HG03442 (cell line): Measurements from ENCODE around the gene NKAPL.

Experiments
- ATAC-seq: cut with Tn5 transposase; IDR thresholded peaks from one replicate; pipeline ENCODE4 v1.9.1; 2021; ENCODE audit warnings: mild to moderate bottlenecking, moderate library complexity; ENCODE audit not compliant: unreplicated experiment

The NKAPL gene

DNA sequence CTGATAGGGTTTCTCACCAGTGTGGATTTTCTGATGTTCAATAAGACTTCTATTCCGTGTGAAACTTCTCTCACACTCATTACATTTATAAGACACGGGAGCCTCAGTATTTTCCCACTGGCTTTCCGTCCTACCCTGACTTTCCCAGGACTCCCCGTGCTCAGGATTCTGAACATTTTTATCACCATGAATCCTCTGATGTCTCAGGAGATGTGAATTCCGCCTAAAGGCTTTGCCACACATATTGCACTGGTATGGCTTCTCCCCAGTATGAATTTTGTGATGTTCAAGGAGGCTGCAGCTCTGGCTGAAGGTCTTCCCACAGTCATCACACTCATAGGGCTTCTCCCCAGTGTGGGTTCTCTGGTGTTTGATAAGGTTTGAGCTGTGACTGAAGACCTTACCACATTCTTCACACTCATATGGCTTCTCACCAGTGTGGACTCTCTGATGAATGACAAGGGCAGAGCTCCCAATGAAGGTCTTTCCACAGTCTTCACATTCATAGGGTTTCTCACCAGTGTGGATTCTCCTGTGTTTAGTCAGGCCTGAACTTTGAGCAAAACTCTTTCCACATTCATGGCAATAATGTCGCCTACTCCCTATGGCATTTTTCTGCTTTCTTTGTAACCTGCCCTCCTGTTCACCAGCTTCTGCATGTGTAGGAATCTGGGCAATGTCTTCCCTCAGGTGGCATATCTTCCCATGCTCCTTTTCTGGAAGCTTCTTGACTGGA is 13.7 kb upstream of the NKAPL start:
- no peak for ATAC-seq

DNA sequence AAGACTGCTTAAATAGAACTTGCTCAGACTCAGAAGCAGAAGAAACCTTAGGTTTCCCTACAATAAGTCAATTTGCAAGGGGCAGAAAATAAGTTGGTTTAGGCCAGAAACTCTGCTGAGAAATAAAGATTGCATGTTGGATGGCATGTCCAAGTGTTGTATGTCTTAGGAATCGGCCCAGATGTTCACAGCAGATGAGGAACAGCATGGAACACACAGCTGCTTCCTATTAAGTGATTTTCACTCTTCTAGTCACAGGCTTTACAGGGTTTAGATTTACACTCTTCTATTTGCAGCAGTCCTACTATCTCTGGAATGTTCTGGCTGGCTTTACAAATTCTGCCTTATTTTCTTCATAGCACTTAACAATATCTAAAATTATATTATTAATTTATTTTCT is 10.2 kb upstream of the NKAPL start:
- ATAC-seq, result no peak

DNA sequence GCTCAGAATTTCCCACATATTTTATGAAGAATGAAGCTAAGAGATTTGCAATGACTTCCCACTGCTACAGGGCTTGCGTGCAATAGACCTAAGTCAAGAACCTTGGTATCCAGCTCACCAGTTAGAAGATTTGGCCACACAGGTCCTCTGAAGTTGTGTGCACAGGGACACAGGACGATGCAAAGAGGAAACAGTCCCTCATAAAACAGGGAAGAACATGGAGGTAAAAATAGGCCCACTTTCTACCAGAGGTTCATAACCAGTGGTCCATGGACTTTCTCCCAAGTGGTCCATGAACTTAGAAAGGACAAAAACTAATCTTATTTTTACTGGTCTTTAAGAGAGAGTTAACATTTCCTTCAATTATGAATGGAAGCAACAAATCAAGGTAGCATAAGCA is 8.3 kb upstream of the NKAPL start:
- no peak for ATAC-seq

DNA sequence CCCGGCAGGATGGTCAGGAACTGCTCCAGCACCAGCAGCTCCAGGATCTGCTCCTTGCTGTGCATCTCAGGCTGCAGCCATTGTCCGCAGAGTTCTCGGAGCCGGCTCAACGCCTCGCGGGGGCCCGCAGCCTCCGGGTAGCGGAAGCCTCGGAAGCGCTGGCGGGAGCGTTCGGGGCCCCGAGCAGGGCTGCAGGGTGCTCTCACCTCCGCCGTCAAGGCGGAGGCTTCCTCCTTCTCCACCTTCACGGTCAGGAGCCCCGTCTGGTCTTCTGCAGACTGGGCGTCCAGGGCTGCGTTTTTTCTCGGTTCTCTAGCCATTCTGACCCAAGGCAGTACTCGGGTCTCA is 7.5 kb upstream of the NKAPL start:
- ATAC-seq, result peak; percentile 33

DNA sequence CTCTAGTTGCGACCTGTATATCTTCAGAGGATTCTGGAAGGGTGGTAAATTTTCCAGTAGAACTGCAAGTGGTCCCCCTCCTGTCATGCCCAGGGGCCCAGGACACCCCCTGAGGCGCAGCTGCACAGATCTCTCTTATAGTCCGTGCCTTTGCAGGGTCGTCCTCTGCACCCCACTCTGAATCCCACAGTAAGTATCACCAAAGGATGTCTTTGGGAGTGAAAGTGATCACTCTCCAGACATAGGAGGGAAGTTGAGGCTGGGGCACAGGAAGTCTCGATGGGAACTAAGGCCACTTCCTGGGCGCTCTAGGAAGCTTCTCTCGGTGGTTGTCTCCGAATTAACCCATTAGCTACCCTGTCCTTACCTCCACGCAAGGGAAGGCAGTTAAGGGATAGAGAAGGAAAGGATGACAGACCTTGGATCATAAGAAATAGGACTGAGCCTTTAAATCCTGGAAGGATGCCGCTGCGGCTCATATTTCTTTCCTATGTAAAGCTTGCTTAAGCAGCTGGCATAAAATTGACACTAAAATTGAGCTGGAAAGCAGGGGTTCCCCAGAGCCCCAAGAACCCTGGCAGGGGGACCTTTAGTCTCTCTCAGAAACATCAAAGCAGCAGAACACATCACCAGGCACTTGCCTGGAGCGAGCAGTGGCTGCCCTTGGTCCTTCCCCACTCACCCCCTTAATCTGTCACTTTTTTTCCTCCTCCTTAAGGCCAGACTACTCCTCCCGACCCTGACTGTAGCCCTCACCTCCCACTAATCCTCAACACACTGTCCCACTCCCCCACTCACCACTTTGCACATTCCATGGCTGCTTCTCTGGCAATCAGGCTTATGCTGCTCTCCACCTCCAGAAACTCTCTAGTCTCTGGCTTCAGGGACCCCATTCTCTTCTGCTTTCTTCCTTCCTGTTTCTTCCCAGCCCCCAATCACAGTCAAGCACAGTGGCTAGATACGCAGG is 6.8 kb upstream of the NKAPL start, which contains the start of gene ZKSCAN4:
Gene ZKSCAN4, minus strand, starts transcription at position 261 of the 967 bp plus-strand sequence. CDS start 289 bp downstream, outside the sequence.
- peak; percentile 62 for ATAC-seq

DNA sequence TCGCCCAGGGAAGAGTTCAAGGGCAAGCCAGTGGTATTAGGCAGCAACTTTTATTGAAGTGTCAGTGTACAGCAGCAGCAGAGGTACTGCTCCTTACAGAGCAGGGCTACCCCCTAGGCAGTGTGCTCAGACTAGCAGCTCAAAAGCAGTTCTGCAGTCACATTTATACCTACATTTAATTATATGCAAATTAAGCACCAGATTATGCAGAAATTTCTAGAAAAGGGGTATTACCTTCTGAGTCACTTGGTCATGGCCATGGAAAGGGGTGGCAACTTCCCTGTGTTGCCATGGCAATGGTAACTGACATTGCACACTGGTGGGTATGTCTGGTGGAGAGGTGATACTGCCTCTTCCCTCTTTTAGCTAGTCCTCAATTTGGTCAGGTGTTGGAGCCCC is 5.0 kb upstream of the NKAPL start:
- ATAC-seq, result no peak

DNA sequence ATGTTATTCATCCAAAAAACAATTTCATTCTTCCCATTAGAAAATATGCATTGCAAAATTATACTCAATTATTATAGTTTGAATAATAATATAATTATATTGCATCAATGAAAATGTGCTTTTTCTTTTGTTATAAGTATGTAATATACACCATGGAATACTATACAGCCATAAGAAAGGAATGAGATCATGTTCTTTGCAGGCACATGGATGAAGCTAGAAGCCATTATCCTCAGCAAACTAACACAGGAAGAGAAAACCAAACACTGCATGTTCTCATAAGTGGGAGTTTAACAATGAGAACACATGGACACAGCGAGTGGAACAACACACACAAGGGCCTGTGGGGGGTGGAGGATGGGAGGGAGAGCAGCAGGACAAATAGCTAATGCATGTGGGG is 2.1 kb upstream of the NKAPL start:
- ATAC-seq, result no peak

DNA sequence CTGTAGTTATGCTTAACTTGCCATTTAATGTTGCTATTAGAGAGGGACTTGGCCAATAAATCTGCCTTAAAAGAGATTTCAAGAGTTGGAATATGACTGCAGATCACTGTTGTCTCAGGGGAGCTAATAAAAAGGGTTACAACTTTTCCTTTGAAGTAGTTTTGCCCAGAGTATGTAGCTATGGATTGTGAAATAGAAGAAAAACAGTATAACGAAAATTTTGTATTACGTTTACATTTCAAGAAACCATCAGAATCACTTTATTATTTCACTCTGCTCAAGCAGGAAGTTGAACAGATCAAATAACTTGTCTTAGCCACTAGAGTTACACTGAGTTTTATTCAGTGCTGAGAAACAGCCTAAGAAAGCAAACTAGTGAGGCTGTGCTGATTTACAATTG is 4.8 kb downstream of the NKAPL start:
- ATAC-seq, result no peak

DNA sequence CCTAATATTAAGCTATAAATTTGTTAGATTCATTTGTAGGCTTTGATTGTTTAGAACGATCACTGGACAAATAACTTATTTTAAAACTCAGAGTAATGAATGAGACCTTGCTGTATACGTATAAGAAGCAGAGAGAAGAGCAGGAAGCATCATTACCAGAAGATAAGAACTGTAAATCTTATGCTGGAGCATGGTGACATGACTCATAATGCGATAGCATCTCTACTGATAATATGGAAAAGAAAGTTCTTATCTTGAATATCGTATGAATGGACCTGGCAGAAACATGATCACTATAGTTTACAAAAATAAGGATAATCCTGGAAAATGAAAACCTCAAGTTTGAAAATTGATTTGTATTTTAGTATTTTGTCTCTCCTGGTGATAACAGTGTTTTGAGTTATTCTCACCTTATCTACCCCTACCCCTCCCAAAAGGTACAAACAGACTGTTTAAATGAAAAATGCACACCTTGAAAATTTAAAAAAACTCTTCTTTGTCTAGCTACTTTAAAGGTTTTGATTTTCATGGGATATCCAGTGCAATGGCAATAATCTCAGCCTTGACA is 5.8 kb downstream of the NKAPL start:
- ATAC-seq, result no peak

DNA sequence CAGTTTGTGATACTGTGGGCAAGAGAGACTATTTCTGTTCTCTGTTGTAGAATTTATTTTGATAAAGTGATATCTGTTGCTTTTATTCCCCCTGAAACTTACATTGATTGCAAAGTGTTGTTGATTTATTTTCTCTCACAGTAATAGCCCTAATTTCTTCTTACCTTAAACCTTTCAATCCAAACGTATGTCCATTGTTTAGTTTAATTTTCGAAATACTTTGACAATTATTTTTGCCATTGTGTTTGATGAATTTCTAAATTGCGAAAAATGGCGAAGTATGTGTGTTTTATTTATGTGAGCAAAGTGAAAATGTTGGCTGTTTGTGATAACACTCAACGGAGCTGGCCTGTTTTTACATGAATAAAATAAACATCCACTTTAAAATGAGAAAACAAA is 7.5 kb downstream of the NKAPL start:
- no peak for ATAC-seq

DNA sequence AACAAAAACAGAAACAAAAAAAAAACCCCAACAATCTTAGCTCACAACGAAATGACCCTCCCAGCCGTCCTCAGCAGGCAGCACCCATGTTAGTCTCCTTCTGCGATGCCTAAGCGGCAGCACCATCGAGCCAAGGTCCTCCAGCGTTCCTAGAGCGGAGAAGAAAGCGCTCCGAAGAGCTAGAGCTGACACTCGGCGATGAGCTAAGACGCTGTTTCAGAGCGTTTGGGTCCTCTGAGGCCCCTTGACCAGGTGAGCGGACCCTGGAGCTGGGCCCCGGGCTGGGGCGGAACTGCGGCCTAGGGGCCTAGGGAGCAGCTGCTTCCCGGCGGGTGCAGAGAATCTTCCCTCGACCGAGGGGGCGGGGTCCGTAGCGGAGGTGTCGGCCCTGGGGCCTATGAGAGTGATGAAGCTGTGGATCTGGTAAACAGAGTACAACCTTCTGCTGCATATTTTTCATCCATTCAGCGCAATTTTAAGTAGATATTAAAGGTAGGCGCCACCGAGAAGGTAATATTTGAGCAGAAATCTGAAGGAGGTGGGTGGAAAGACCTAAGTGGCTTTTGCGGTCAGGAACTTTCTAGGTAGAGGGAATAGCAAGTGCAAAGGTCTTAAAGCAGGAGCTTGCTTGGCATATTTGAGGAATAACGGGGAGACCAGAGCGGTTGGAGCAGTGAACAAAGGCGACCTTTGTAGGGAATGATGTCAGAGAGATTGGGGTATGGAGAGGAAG is 8.0 kb downstream of the NKAPL start, which contains the start of gene ZSCAN26:
Gene ZSCAN26, plus strand, starts transcription at position 182 of the 733 bp plus-strand sequence. CDS start 4,777 bp downstream, outside the sequence.
- ATAC-seq, result peak; percentile 87

DNA sequence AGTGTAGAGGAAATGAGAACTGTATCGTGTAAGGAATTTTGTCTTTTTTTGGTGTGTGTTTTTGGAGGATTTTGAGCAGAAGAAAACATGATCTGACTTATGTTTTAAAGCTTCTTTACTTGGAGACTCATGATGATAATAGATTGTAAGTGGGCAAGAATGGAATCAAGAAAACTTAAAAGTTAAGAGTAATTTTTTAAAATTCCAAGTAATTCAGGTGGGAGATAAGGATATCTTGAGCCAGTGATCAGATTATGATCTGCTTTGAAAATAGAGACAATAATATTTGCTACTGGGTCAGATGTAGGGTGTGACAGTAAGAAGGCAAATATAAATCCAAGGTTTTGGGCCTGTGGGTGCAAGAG is 8.6 kb downstream of the NKAPL start:
- no peak for ATAC-seq

DNA sequence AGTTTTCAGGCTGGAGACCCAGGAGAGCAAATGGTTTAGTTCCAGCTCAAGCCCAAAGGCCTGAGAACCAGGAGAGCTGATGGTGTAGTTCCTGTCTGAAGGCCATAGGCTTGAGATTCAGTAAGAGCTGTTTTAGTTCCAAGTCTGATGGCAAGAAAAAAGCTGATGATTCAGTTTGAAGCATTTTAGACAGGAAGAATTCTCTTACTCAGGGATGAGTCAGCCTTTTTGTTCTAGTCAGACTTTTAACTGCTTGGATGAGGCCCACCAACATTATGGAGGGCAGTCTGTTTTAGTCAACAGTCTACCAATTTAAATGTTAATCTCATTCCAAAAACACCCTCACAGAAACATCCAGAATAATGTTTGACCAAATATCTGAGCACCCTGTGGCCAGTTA is 10.4 kb downstream of the NKAPL start:
- ATAC-seq, result no peak

DNA sequence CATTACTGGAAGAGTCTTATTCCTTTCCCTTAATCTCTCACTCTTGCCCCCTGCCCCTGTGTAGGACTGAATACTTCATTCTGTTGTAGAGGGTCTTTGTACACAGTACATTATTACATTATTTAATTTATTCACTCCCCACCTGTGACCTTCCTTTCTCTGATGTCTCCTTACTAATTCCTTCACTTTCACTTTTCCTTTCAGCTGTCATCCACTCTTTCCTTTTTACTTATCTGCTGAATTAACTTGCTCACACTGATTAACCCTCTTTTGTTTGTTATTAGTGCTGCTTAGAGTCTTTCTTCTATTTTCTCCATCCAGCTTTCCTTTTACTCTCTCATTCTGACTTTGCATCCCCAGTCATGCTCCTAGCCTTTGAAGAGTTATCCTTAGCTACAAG is 15.8 kb downstream of the NKAPL start:
- no peak for ATAC-seq

DNA sequence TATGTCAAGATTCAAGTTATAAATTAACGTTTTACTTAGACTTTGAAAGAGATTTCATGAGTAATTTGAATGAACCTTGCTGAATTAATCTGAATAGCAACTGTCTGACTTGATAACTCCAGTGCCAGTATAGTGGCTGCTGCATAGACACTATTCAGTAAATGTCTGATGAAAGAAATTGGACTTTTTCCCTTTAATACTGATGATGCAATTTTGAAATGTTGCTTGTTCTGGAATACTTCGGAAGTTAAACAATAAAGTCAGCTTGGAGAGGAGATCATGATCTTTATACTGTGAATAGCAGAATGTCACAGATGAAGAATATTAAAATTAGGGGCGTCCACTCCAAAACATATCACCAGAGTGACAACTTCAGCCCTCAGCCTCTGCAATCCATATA is 18.6 kb downstream of the NKAPL start:
- no peak for ATAC-seq

DNA sequence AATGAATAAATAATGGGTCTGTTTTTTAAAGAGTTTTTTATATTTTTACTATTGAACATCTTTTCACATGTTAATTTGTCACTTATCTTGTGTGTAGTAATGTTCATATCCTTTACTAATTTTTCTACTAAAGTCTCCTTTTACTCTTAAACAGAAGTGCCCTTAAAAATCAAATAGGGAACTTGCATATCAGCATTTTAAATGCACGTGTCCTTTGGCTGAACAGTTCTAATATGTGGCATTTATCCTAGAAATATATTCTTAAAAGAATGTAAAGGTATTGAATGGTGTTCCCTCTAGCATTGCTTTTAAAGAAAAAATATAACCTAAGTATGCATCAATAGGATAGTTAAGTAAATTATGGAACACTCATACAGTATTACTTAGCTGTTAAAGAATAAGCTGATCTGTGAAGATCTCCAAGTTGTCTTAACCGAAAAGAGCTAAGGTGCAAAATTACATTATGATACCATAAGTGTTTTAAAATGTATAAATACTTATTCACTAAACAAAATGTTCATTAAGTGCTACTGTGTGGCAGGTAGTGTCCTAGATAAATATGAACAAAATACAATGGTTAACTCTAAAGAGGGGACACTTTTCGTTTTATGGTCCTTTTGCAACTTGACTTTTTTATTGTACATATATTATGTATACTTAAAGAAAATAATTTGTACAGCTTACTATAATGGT is 21.6 kb downstream of the NKAPL start:
- no peak for ATAC-seq

DNA sequence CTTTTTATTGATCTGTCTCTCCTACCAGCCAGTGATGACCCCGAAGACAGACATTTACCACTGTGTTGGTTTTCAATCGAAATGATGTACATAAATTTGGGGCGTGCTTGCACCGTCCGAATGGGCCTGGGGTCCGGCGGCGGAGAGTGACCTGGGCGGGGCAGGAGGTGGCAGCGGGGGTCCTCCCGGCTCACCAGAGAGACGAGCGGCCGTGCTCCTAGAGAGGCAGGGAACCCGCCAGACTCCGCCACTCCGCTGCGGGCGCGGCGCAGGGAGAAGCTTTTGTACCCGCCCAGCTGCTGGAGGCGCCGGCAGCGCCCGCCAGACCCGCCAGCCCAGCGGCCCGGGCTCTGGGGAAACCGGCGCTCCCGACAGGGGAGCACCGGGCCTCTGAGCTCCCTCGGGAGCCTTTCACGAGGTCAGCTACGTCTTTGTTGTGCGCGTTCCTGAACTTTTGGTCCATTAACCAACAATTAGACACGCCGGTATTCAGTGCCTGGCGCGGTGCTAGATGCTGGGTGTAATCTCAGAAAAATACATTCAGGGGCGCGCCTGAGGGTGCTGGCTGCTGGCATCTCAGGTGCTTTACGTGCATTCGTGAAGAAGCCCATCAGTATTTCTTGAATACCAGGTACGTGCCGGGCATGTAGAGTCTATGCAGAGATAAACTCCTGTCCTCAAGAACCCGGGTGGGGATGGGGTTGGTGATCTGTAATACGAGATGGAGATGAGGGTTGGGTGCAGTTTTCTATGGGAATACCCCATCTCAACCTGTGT is 22.4 kb downstream of the NKAPL start, which contains the start of gene PGBD1:
Gene PGBD1, plus strand, starts transcription at position 285 of the 777 bp plus-strand sequence. CDS start 2,242 bp downstream, outside the sequence.
- peak; percentile 87 for ATAC-seq

DNA sequence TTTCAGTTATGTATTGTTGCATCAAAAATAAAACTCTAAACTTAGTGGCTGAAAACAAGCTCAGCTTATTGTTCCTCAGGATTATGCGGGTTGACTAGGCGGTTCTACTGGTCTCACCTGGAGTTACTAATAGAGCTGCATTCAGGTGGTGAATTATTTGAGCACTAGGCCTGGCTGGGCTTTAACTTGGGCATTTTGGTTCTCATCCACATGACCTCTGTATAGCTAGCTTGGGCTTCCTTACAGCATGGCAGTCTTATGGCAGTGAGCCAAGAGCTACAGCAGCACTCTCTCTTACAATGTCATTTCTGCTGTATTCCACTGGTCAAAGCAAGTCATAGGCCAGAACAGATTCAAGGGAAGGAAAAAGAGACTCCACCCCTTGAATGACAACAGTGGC is 23.8 kb downstream of the NKAPL start:
- ATAC-seq, result no peak

DNA sequence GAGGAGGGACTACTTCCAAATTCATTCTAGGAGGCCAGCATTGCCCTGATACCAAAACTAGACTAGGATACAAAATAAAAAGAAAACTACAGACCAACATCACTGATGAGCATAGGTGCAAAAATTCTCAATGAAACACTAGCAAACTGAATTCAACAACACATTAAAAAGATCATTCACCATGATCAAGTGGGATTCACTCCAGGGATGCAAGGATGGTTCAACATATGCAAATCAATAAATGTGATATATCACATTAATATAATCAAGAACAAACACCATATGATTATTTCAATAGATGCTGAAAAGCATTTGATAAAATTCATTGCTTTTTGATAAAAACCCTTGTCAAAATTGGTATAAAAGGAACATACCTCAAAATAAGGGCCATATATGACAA is 32.5 kb downstream of the NKAPL start:
- no peak for ATAC-seq
